ENCODE measurements around the gene TPSB2.
"Not testable (repeated sequence)": the region's sequence is repeated elsewhere in the genome, so short reads cannot be mapped to it uniquely, and the experiment has no call there.

Gene TPSB2

GRCh38 chr16:1230084-1230470 is at the start of gene TPSB2:
Gene TPSB2, minus strand, starts transcription at chr16:1230184. Its CDS starts 233 bp downstream, at chr16:1229951.
- not testable (repeated sequence) for DNase-seq

GRCh38 chr16:1279081-1279944 is 49.3 kb upstream of the TPSB2 start:
- DNase-seq: no peak

- DNase-seq: no peak
Observed at GRCh38 chr16:1278477-1278876, 48.5 kb upstream of the TPSB2 start.

GRCh38 chr16:1277617-1278282 is 47.8 kb upstream of the TPSB2 start:
- DNase-seq: no peak

GRCh38 chr16:1277151-1277598 is 47.2 kb upstream of the TPSB2 start:
- DNase-seq: no peak

- DNase-seq: no peak
Observed at GRCh38 chr16:1276580-1276878, 46.5 kb upstream of the TPSB2 start.

- DNase-seq: no peak
Observed at GRCh38 chr16:1275791-1276579, 46.0 kb upstream of the TPSB2 start.

- DNase-seq: no peak
Observed at GRCh38 chr16:1274767-1275166, 44.8 kb upstream of the TPSB2 start.

- no peak for DNase-seq
Observed at GRCh38 chr16:1273816-1274215, 43.8 kb upstream of the TPSB2 start.

GRCh38 chr16:1272453-1273198 is 42.6 kb upstream of the TPSB2 start:
- no peak for DNase-seq

GRCh38 chr16:1271724-1272413 is 41.9 kb upstream of the TPSB2 start:
- DNase-seq: not testable (repeated sequence)

GRCh38 chr16:1271380-1271723 is 41.4 kb upstream of the TPSB2 start:
- no peak for DNase-seq

- DNase-seq: not testable (repeated sequence)
Observed at GRCh38 chr16:1269418-1269817, 39.4 kb upstream of the TPSB2 start.

- no peak for DNase-seq
Observed at GRCh38 chr16:1265826-1266225, 35.8 kb upstream of the TPSB2 start.

GRCh38 chr16:1265090-1265630 is 35.2 kb upstream of the TPSB2 start:
- no peak for DNase-seq

- no peak for DNase-seq
Observed at GRCh38 chr16:1264345-1265089, 34.5 kb upstream of the TPSB2 start.

GRCh38 chr16:1263591-1264344 is 33.8 kb upstream of the TPSB2 start:
- no peak for DNase-seq

- DNase-seq: no peak
Observed at GRCh38 chr16:1262846-1263221, 32.9 kb upstream of the TPSB2 start.

- no peak for DNase-seq
Observed at GRCh38 chr16:1262210-1262845, 32.3 kb upstream of the TPSB2 start.
